HepG2 (cell line): ENCODE data around the gene MYO1B. TPM values are rescaled to one million over a fixed set of nuclear protein-coding genes. Genes with fewer than 3 reads are reported as not detected.

Experiments used
- ATAC-seq: fragments of 200-7000 bp; cut with Tn5 transposase; 3 replicates; pipeline ENCODE4 v1.9.1; 2020; ENCODE audit warnings: mild to moderate bottlenecking, moderate library complexity
- Bru-seq: library from RNA; stranded (reverse); fragments of 400-500 nt; gene quantifications from one replicate; lab custom pipeline; 2021; lab: Mats Ljungman, UMichigan
- BruChase-seq, 2 experiments: library from RNA; stranded (reverse); fragments of 400-500 nt; gene quantifications; one replicate each; lab custom pipeline; 2021; lab: Mats Ljungman, UMichigan
- BruUV-seq: library from RNA; stranded (reverse); fragments of 400-500 nt; replicated peaks from 2 replicates; lab custom pipeline; 2021; lab: Mats Ljungman, UMichigan
- CTCF ChIA-PET: fragments of 300-600 bp; formaldehyde crosslinking; extraction: SDS; loops from one replicate; lab custom pipeline; 2021; ENCODE audit warnings: low total read pairs, inconsistent platforms, low intra/inter-chr PET ratio; lab: Yijun Ruan, JAX
- POLR2A ChIA-PET: fragments of 350-600 bp; sonication (Branson Sonifier 250); formaldehyde crosslinking; loops from one replicate; lab custom pipeline; 2020; ENCODE audit warnings: antibody characterized with exemption, inconsistent platforms; lab: Yijun Ruan, JAX
- DNase-seq: peaks from one replicate; pipeline ENCODE4 v3.0.0-alpha.2; 2015; ENCODE audit warnings: low spot score
- FAIRE-seq: peaks from 3 replicates; lab custom pipeline; 2011; peaks lifted over from hg19 to GRCh38; lab: Jason Lieb, UNC
- H2AFZ ChIP-seq: one replicate; pipeline ENCODE4 v1.6.1; 2011; ENCODE audit warnings: low read length, inconsistent platforms
- H3K27ac ChIP-seq: fragments of 300-600 bp; 3 replicates; pipeline ENCODE4 v1.8.0; 2011; ENCODE audit warnings: mixed run types, mild to moderate bottlenecking, mixed read lengths, low read length, inconsistent platforms; ENCODE audit not compliant: insufficient read depth; ENCODE audit errors: extremely low read length
- H3K27me3 ChIP-seq, 2 experiments: fragments of 200-600 bp in 1 of 2; 2 replicates in 1 of 2; 3 replicates in 1 of 2; pipeline versions ENCODE4 v1.6.0 to v1.8.0; 2011; ENCODE audit warnings: low read length in 2 of 2, mild to moderate bottlenecking in 2 of 2, moderate library complexity in 2 of 2, inconsistent platforms in 1 of 2; ENCODE audit not compliant: insufficient read depth in 2 of 2, control insufficient read depth in 1 of 2
- H3K36me3 ChIP-seq, 2 experiments: fragments of 200-600 bp in 1 of 2; replicated peaks in 1 of 2; 2 replicates in 1 of 2; 3 replicates in 1 of 2; pipeline versions ENCODE4 v1.5.1 to v1.8.0; 2011; ENCODE audit warnings: low read length in 2 of 2, inconsistent platforms in 1 of 2; ENCODE audit not compliant: insufficient read depth in 2 of 2, control insufficient read depth in 1 of 2
- H3K4me1 ChIP-seq: 2 replicates; pipeline ENCODE4 v1.5.1; 2012; ENCODE audit warnings: low read length, inconsistent platforms; ENCODE audit not compliant: insufficient read depth
- H3K4me2 ChIP-seq: 2 replicates; pipeline ENCODE4 v1.6.0; 2011; ENCODE audit warnings: low read depth, low read length, inconsistent platforms
- H3K4me3 ChIP-seq, 3 experiments: fragments of 200-600 bp in 1 of 3; sonication (generic), shearing (Covaris generic) in 1 of 3; replicated peaks in 1 of 3; 2 replicates each; pipeline ENCODE4 v1.5.1; 2011 to 2016; ENCODE audit warnings: low read length in 3 of 3, inconsistent platforms in 2 of 3, low read depth in 2 of 3, mild to moderate bottlenecking in 2 of 3, control low read depth in 1 of 3, mixed read lengths in 1 of 3; ENCODE audit not compliant: insufficient read depth in 1 of 3
- H3K79me2 ChIP-seq: one replicate; pipeline ENCODE4 v1.6.1; 2011; ENCODE audit warnings: low read length, inconsistent platforms; ENCODE audit not compliant: insufficient read depth
- H3K9ac ChIP-seq: 2 replicates; pipeline ENCODE4 v1.6.0; 2011; ENCODE audit warnings: mild to moderate bottlenecking, low read depth, low read length, inconsistent platforms; ENCODE audit not compliant: insufficient read depth
- H3K9me3 ChIP-seq: 2 replicates; pipeline ENCODE4 v1.5.1; 2012; ENCODE audit warnings: mild to moderate bottlenecking, low read length
- H4K20me1 ChIP-seq: 2 replicates; pipeline ENCODE4 v1.6.0; 2011; ENCODE audit warnings: inconsistent platforms, mild to moderate bottlenecking, low read length, moderate library complexity; ENCODE audit not compliant: insufficient read depth
- BCL6 ChIP-seq: IDR thresholded peaks from 2 replicates; pipeline ENCODE4 v1.6.1; 2016; ENCODE audit warnings: missing genetic modification reagents, missing compliant biosample characterization
- HES4 ChIP-seq: sonication (generic); formaldehyde crosslinking; IDR thresholded peaks from 2 replicates; pipeline ENCODE4 v1.9.0; 2021; ENCODE audit warnings: mild to moderate bottlenecking, missing genetic modification reagents, borderline replicate concordance
- ISL2 ChIP-seq: sonication (generic); formaldehyde crosslinking; IDR thresholded peaks from 2 replicates; pipeline ENCODE4 v1.5.0; 2020; ENCODE audit warnings: missing genetic modification reagents
- NFE2 ChIP-seq: sonication (generic); formaldehyde crosslinking; IDR thresholded peaks from 2 replicates; pipeline ENCODE4 v1.4.0; 2020; ENCODE audit warnings: missing genetic modification reagents
- POLR2A ChIP-seq, 2 experiments: IDR thresholded peaks; 2 replicates each; pipeline ENCODE4 v1.6.1; 2011; ENCODE audit warnings: low read depth in 2 of 2, low read length in 2 of 2, mild to moderate bottlenecking in 1 of 2, moderate library complexity in 1 of 2; ENCODE audit not compliant: insufficient read depth in 1 of 2
- SPEN ChIP-seq: sonication (generic); formaldehyde crosslinking; IDR thresholded peaks from 2 replicates; pipeline ENCODE4 v1.5.1; 2020; ENCODE audit warnings: low read depth, mild to moderate bottlenecking, missing genetic modification reagents
- ZFP90 ChIP-seq: sonication (generic); formaldehyde crosslinking; IDR thresholded peaks from 2 replicates; pipeline ENCODE4 v1.8.0; 2022; ENCODE audit warnings: missing genetic modification reagents, mild to moderate bottlenecking, inconsistent platforms, borderline replicate concordance
- ZNF550 ChIP-seq: sonication (generic); formaldehyde crosslinking; IDR thresholded peaks from 2 replicates; pipeline ENCODE4 v1.4.0; 2020; ENCODE audit warnings: mild to moderate bottlenecking, missing genetic modification reagents, borderline replicate concordance
- ZNF570 ChIP-seq: sonication (generic); formaldehyde crosslinking; IDR thresholded peaks from 2 replicates; pipeline ENCODE4 v1.4.0; 2020; ENCODE audit warnings: mild to moderate bottlenecking, missing genetic modification reagents, borderline replicate concordance
- ZUFSP ChIP-seq: sonication (generic); formaldehyde crosslinking; IDR thresholded peaks from 2 replicates; pipeline ENCODE4 v1.9.0; 2021; ENCODE audit warnings: missing genetic modification reagents, mild to moderate bottlenecking, borderline replicate concordance
- WGBS: methylation state at CpG from one replicate; pipeline ENCODE4 v1.1.6; 2017; ENCODE audit warnings: low lambda C conversion rate; 5-methylcytosine and 5-hydroxymethylcytosine counted together
- in situ Hi-C: cut with HindIII; loops from 2 replicates; pipeline ENCODE4 v1.10.0; 2017; ENCODE audit warnings: low pct_unique_long_range_greater_than_20kb; ENCODE audit not compliant: extremely low pct_ligation_motif_present
- intact Hi-C: fragments of 100-400 bp; cut with micrococcal nuclease; formaldehyde crosslinking; loops from one replicate; pipeline ENCODE4 v1.10.0; 2022; ENCODE audit not compliant: unreplicated experiment
- long read RNA-seq, 2 experiments: library from RNA in 1 of 2; library from polyadenylated mRNA in 1 of 2; stranded (forward) in 1 of 2; unstranded in 1 of 2; transcript quantifications; one replicate each; pipeline ENCODE4 v2.0.0, GENCODE V29; 2019 to 2022
- polyA minus RNA-seq, 3 experiments: library from RNA; depleted of rRNA, polyadenylated mRNA; stranded (reverse); fragments of >200 nt; gene quantifications; 2 replicates each; pipeline ENCODE4 v1.2.3, GENCODE V29; 2011; ENCODE audit warnings: low replicate concordance in 1 of 3
- polyA plus RNA-seq, 8 experiments: library from polyadenylated mRNA; depleted of rRNA in 3 of 8; stranded (reverse) in 7 of 8; unstranded in 1 of 8; fragments of >200 nt; fragmentation: Illumina TruSeq in 4 of 8; extraction: Trizol in 4 of 8; gene quantifications; 2 replicates each; pipeline versions ENCODE4 v1.2.1 to v1.2.3, GENCODE V29; 2011 to 2016; ENCODE audit warnings: low read depth in 4 of 8, missing spikeins in 1 of 8, mixed read lengths in 1 of 8; ENCODE audit not compliant: insufficient read depth in 1 of 8
- total RNA-seq, 5 experiments: library from RNA; depleted of rRNA; stranded (reverse); fragments of >200 nt; fragmentation: Illumina TruSeq; extraction: Trizol; gene quantifications; 2 replicates each; pipeline ENCODE4 v1.2.3, GENCODE V29; 2016; ENCODE audit warnings: low read depth in 1 of 5
- TF ChIP-seq, protein P1 (sequence below): sonication (generic); formaldehyde crosslinking; IDR thresholded peaks from 2 replicates; pipeline ENCODE4 v1.4.0; 2020; ENCODE audit warnings: missing genetic modification reagents, mild to moderate bottlenecking, borderline replicate concordance

MYO1B gene
- 89.8 and 134 TPM in 2 replicates for total RNA-seq (2016; rRNA removed; fragmentation: Illumina TruSeq; extraction: Trizol)
- total RNA-seq (2016; cell fraction: cytosol; rRNA removed; fragmentation: Illumina TruSeq; extraction: Trizol; ENCODE audit: low read depth): 6.6 and 8.5 TPM in 2 replicates
- 89.7 and 128 TPM in 2 replicates for total RNA-seq (2016; cell fraction: insoluble cytoplasmic fraction; rRNA removed; fragmentation: Illumina TruSeq; extraction: Trizol)
- total RNA-seq (2016; cell fraction: membrane; rRNA removed; fragmentation: Illumina TruSeq; extraction: Trizol): 27.4 and 29.4 TPM in 2 replicates
- 108 and 113 TPM in 2 replicates for total RNA-seq (2016; cell fraction: nucleus; rRNA removed; fragmentation: Illumina TruSeq; extraction: Trizol)
- 29.5 and 36.9 TPM in 2 replicates for polyA plus RNA-seq (2011; rRNA removed)
- 14.6 and 19.2 TPM in 2 replicates for polyA plus RNA-seq (2011; cell fraction: cytosol; rRNA removed)
- 34.7 and 34.9 TPM in 2 replicates for polyA plus RNA-seq (2011; cell fraction: nucleus; rRNA removed)
- 29.4 and 36.8 TPM in 2 replicates for polyA plus RNA-seq (2012)
- 2.2 and 2.6 TPM in 2 replicates for polyA plus RNA-seq (2016; cell fraction: cytosol; fragmentation: Illumina TruSeq; extraction: Trizol; ENCODE audit: low read depth)
- 101 and 106 TPM in 2 replicates for polyA plus RNA-seq (2016; cell fraction: insoluble cytoplasmic fraction; fragmentation: Illumina TruSeq; extraction: Trizol; ENCODE audit: low read depth)
- 8.4 and 10.5 TPM in 2 replicates for polyA plus RNA-seq (2016; cell fraction: membrane; fragmentation: Illumina TruSeq; extraction: Trizol; ENCODE audit: low read depth)
- polyA plus RNA-seq (2016; cell fraction: nucleus; fragmentation: Illumina TruSeq; extraction: Trizol; ENCODE audit: insufficient read depth, low read depth): 79.1 and 80.1 TPM in 2 replicates
- 12.3 and 50.8 TPM in 2 replicates for polyA minus RNA-seq (2011; rRNA and poly(A)+ RNA removed; ENCODE audit: low replicate concordance)
- 45.9 and 51.5 TPM in 2 replicates for polyA minus RNA-seq (2011; cell fraction: cytosol; rRNA and poly(A)+ RNA removed)
- 155 and 169 TPM in 2 replicates for polyA minus RNA-seq (2011; cell fraction: nucleus; rRNA and poly(A)+ RNA removed)
- Bru-seq, nascent RNA: percentile 94 among the genes with signal in this experiment
- BruChase-seq, experiment 1, labeled RNA remaining after a 6-hour chase: percentile 88 among the genes with signal in this experiment
- percentile 87 among the genes with signal in this experiment for BruChase-seq, experiment 2, labeled RNA remaining after a 2-hour chase
- long read RNA-seq, experiment 1, full-length matches to known transcripts: 4 of 25 reads
- long read RNA-seq, experiment 1, partial matches to known transcripts: 17 of 25 reads
- long read RNA-seq, experiment 1, other reads (novel, unspliced or antisense): 4 of 25 reads
- long read RNA-seq, experiment 2, full-length matches to known transcripts: 13 of 54 reads
- long read RNA-seq, experiment 2, partial matches to known transcripts: 14 of 54 reads
- long read RNA-seq, experiment 2, other reads (novel, unspliced or antisense): 27 of 54 reads

- BruUV-seq: no TSS peak
- POLR2A ChIA-PET: interaction anchor here (1.0 to 2.5 kb wide), 7 partner anchors 11 to 225 kb away, joined by 3 to 11 read pairs (median 5); no protein-coding TSS in a partner anchor
- Histone ChIP-seq H3K9ac (peak within 1 kb of the TSS; percentile 83), H3K4me1 (peaks cover 56% of the 10 kb centered on the region), H3K27me3 (no peaks in the 10 kb centered on the region; a peak in 1 of 5 replicates), H3K4me2 (peak within 1 kb of the TSS; percentile 87), H3K36me3 (no peaks in the 10 kb centered on the region; a peak in 2 of 5 replicates), H2AFZ (peak within 1 kb of the TSS; percentile 71), H4K20me1 (peaks cover 7% of the 10 kb centered on the region), H3K4me3 (peak within 1 kb of the TSS; percentile 80 to 89 (median 85)), H3K27ac (peak within 1 kb of the TSS; percentile 86), H3K9me3 (no peaks in the 10 kb centered on the region), H3K79me2 (peaks cover 47% of the 10 kb centered on the region)
- intact Hi-C loops (loop anchor here (1.0 to 5.0 kb wide), 3 partner anchors 27 to 256 kb away; no protein-coding TSS in a partner anchor), in situ Hi-C loops (loop anchor here (10.0 kb wide), 1 partner anchor 140 kb away; no protein-coding TSS in a partner anchor)
- peak; percentile 81 for DNase-seq
- peak; percentile 87 for ATAC-seq
- FAIRE-seq: no peak
- under 1% methylated on average over 63 of the region's 112 CpGs for WGBS
- CTCF ChIA-PET: interaction anchor here (0.8 to 3.2 kb wide), 4 partner anchors 57 to 276 kb away, joined by 3 to 18 read pairs (median 4); no protein-coding TSS in a partner anchor
- TF ChIP-seq BCL6 (CRISPR knock-in tag): peak; percentile 52; the same call in 1 of the 2 replicates
- TF ChIP-seq NFE2 (CRISPR knock-in tag): no peak
- TF ChIP-seq POLR2A (IDR thresholded peaks at IDR 0.05; ENCODE audit: insufficient read depth in 1 of 2, low read depth in 2 of 2, low read length in 2 of 2): peak; percentile 87 to 91; a peak in 3 of 4 replicates
- peak; percentile 76 for TF ChIP-seq ISL2 (CRISPR knock-in tag)
- no peak for TF ChIP-seq ZNF550 (CRISPR knock-in tag)
- no peak for TF ChIP-seq ZNF570 (CRISPR knock-in tag)
- peak; percentile 79; the same call in 1 of the 2 replicates for TF ChIP-seq ZFP90
- peak; percentile 90 for TF ChIP-seq SPEN (CRISPR knock-in tag)
- TF ChIP-seq, protein P1, sequence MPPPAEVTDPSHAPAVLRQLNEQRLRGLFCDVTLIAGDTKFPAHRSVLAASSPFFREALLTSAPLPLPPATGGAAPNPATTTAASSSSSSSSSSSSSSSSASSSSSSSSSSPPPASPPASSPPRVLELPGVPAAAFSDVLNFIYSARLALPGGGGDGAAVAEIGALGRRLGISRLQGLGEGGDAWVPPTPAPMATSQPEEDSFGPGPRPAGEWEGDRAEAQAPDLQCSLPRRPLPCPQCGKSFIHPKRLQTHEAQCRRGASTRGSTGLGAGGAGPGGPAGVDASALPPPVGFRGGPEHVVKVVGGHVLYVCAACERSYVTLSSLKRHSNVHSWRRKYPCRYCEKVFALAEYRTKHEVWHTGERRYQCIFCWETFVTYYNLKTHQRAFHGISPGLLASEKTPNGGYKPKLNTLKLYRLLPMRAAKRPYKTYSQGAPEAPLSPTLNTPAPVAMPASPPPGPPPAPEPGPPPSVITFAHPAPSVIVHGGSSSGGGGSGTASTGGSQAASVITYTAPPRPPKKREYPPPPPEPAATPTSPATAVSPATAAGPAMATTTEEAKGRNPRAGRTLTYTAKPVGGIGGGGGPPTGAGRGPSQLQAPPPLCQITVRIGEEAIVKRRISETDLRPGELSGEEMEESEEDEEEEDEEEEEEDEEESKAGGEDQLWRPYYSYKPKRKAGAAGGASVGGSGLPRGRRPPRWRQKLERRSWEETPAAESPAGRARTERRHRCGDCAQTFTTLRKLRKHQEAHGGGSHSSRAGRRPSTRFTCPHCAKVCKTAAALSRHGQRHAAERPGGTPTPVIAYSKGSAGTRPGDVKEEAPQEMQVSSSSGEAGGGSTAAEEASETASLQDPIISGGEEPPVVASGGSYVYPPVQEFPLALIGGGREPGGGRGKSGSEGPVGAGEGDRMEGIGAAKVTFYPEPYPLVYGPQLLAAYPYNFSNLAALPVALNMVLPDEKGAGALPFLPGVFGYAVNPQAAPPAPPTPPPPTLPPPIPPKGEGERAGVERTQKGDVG: no peak
- TF ChIP-seq HES4 (CRISPR knock-in tag): 0 out of 2 replicates have a peak, but pooled peaks have one; percentile 21
- no peak for TF ChIP-seq ZUFSP (CRISPR knock-in tag)
Measured at GRCh38 chr2:191245046-191245868, at the start of gene MYO1B. Gene MYO1B, plus strand, starts transcription at chr2:191245404. Its CDS starts 31,492 bp downstream, at chr2:191276896.
